ENCODE results near the gene FOXF2.

The FOXF2 gene

DNA sequence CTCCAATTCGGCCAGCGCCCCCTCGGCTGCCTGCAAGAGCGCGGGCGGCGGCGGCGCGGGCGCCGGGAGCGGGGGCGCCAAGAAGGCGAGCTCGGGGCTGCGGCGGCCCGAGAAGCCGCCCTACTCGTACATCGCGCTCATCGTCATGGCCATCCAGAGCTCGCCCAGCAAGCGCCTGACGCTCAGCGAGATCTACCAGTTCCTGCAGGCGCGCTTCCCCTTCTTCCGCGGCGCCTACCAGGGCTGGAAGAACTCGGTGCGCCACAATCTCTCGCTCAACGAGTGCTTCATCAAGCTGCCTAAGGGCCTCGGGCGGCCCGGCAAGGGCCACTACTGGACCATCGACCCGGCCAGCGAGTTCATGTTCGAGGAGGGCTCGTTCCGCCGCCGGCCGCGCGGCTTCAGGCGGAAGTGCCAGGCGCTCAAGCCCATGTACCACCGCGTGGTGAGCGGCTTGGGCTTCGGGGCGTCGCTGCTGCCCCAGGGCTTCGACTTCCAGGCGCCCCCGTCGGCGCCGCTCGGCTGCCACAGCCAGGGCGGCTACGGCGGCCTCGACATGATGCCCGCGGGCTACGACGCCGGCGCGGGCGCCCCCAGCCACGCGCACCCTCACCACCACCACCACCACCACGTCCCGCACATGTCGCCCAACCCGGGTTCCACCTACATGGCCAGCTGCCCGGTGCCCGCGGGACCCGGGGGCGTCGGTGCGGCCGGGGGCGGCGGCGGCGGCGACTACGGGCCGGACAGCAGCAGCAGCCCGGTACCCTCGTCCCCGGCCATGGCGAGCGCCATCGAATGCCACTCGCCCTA, 963 bp downstream of the FOXF2 start:
- in situ Hi-C loops (cut with MboI; ENCODE audit: low sequenced_read_pairs, unreplicated experiment): loop anchor here (10.0 to 25.0 kb wide), 2 partner anchors 596 to 803 kb away; no protein-coding TSS in a partner anchor
- no peak for DNase-seq (ENCODE audit: low spot score)

DNA sequence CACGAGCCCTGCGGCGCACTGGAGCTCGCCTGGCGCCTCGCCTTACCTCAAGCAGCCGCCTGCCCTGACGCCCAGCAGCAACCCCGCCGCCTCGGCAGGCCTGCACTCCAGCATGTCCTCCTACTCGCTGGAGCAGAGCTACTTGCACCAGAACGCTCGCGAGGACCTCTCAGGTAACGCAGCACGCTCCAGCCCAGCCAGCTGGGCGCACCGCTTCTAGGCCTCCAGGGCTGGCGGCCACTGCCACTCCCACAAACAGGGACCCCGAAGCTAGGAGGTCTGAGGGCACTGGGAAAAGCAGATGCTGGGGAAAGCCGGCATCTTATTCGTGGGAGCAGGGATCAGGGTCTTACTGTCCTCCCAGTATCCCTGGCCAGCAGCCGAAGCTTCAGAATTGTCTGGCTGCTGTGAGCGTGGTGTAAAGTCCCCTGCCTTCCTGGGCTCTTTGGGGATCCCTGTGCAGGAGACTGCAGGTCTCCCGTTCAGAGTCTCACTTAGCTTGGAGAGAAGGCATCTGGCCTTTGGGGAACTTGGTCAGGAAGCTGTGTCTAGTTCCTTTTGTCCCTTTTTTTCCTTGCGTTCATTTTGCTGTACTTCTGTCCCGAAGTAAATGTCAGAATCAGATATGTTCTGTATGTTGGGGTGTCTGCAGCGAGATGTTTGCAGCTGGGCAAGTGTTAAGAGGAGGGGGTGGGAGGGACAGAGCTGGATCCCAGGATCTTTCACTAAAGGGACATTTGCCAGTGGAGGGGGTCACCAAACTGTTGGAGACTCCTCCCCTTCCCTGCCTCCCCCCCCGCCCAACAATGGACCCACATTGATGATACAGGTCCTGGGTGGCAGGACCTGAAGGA, 1.8 kb downstream of the FOXF2 start:
- DNase-seq (ENCODE audit: low spot score): no peak
- TF ChIP-seq, protein P1, sequence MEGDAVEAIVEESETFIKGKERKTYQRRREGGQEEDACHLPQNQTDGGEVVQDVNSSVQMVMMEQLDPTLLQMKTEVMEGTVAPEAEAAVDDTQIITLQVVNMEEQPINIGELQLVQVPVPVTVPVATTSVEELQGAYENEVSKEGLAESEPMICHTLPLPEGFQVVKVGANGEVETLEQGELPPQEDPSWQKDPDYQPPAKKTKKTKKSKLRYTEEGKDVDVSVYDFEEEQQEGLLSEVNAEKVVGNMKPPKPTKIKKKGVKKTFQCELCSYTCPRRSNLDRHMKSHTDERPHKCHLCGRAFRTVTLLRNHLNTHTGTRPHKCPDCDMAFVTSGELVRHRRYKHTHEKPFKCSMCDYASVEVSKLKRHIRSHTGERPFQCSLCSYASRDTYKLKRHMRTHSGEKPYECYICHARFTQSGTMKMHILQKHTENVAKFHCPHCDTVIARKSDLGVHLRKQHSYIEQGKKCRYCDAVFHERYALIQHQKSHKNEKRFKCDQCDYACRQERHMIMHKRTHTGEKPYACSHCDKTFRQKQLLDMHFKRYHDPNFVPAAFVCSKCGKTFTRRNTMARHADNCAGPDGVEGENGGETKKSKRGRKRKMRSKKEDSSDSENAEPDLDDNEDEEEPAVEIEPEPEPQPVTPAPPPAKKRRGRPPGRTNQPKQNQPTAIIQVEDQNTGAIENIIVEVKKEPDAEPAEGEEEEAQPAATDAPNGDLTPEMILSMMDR (IDR thresholded peaks at IDR 0.05; ENCODE audit: borderline replicate concordance, control extremely low read depth, extremely low read depth, insufficient read depth, missing control alignments): no peak
- in situ Hi-C loops (cut with MboI; ENCODE audit: low sequenced_read_pairs, unreplicated experiment): loop anchor here (10.0 to 25.0 kb wide), 2 partner anchors 596 to 804 kb away; no protein-coding TSS in a partner anchor

More for the DNA sequence above, 963 bp downstream of the FOXF2 start:
- TF ChIP-seq, protein P1 (IDR thresholded peaks at IDR 0.05; ENCODE audit: borderline replicate concordance, control extremely low read depth, extremely low read depth, insufficient read depth, missing control alignments): no peak

DNA sequence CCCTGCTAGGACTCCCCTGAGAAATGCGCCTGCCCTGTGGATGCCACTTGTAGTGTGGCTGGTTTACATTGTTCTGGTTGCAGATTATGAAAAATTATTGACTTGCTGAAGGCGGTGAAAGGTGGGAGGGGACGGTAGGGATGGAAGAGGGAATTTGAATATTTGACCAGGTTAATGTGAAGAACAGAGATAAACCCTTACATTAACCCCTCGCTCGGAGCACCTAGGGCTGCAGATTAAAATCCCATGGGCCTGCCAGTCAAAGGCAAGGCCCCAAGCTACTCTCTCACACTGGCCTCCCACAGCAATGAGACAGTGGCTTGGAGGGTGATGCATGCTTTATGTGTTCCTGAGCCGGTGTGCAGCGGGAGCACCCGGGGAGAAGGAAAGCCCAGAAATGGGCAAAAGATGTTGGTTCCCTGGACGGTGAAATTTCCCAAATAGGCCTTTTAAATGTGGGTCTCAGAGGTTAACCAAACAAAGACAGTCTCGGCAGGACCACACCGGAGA, 2.5 kb downstream of the FOXF2 start:
- no peak for DNase-seq (ENCODE audit: low spot score)
- in situ Hi-C loops (cut with MboI; ENCODE audit: low sequenced_read_pairs, unreplicated experiment): loop anchor here (10.0 to 25.0 kb wide), 2 partner anchors 597 to 805 kb away; no protein-coding TSS in a partner anchor
- TF ChIP-seq, protein P1 (IDR thresholded peaks at IDR 0.05; ENCODE audit: borderline replicate concordance, control extremely low read depth, extremely low read depth, insufficient read depth, missing control alignments): no peak

DNA sequence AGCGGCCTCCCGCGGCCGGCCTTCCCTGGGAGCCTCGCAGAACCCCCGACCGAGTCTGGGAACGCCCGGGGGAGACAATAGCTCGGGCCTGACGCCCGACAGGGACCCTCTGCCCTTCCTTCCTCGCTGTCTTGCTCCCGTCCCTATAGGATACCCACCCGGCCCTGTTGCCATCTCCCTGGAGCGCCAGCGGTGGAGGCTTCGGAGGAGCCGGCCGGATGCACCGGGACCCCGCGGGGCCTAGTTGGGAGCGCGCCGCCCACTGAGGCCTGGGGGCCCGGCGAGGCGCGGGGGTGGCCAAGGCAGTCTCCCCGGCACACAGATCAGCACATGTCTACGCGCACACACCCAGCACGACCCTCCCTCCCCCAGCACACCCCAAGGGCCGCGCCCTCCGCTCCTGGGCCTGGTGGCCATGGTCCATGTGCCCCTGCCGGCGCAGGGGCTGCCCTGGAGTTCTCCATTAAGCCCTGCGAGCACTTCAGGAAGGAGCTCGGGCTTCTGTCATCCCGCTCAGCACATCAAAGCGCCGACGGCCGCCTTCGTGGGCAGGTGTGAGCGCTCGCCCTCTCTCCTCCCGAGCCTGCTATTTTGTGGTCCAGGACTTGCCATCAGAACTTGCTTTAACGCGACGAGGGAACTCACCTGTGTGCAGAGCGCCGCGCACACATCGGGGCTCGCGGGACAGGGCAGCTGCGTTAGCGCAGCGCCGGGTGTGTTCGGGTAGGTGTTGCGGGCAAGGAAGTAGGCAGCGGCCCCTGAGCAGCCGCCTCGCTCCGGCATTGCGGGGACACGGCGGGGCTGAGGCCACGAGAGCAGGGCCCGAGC, 3.7 kb downstream of the FOXF2 start:
- in situ Hi-C loops (cut with MboI; ENCODE audit: low sequenced_read_pairs, unreplicated experiment): loop anchor here (10.0 to 25.0 kb wide), 2 partner anchors 598 to 806 kb away; no protein-coding TSS in a partner anchor
- TF ChIP-seq, protein P1 (IDR thresholded peaks at IDR 0.05; ENCODE audit: borderline replicate concordance, control extremely low read depth, extremely low read depth, insufficient read depth, missing control alignments): no peak
- no peak for DNase-seq (ENCODE audit: low spot score)

DNA sequence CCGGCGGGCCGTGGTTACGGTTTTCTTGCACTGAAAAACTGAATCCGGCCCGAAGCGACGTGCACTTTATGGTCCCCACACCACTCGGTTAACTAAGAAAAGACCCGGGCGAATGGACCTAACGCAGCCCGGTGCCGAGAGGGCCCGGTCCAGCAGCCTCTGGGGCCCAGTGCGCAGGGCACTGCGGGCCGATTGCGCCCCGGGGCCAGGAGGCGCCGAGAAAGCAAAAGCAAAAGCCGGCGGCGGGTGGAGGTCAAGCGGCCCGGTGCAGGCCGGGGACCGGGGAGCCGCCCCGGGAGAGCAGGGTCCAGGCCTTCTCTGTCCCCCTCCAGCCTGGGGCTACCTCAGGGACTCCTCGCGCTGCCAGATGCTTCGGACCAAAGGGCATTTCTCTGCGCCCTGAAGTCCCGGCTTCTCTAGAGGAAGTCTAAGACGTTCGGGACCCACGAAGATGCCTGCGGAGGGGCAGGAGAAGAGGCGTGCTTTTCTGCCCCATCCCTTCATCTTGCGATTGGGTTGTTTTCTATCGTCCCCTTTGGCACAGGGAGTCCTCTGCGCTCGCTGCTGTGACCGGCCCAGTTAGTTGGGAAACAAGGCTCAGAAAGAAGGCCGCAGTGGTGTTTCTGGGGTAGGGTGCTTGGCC, 4.4 kb downstream of the FOXF2 start:
- peak; percentile 46 for DNase-seq (ENCODE audit: low spot score)
- in situ Hi-C loops (cut with MboI; ENCODE audit: low sequenced_read_pairs, unreplicated experiment): loop anchor here (10.0 to 25.0 kb wide), 2 partner anchors 599 to 806 kb away; no protein-coding TSS in a partner anchor
- TF ChIP-seq, protein P1 (IDR thresholded peaks at IDR 0.05; ENCODE audit: borderline replicate concordance, control extremely low read depth, extremely low read depth, insufficient read depth, missing control alignments): no peak
